DMS 273 treated with DMSO at 0.1 percent for 48 hours (cell line): ENCODE data around the gene MYBBP1A.
A peak's percentile ranks its signal among the peaks of the same experiment; 100 is the strongest.

Experiments
- DNase-seq: peaks from one replicate; lab custom pipeline; 2025; lab: John Stamatoyannopoulos, UW

The MYBBP1A gene

DNA sequence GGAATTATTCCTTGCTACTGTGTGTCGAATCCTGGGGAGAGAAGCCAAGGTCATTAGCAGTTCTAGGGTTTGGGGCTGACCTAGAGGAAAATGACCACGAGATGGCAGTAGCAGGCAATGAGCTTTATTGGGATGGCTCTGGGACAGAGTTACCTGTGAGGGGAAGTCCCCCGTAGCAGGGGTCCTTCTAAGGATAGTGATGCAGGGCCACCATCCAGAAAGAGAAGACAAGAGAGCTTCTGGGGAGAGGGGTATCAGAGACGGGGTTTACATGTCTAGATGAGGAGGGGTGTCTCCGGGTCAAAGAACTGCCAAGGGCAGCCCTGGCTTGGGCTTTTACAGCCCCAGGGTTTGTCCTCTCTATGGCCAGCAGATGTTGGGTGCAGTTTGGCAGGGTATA lies 11.6 kb upstream of the MYBBP1A start:
- no peak for DNase-seq

DNA sequence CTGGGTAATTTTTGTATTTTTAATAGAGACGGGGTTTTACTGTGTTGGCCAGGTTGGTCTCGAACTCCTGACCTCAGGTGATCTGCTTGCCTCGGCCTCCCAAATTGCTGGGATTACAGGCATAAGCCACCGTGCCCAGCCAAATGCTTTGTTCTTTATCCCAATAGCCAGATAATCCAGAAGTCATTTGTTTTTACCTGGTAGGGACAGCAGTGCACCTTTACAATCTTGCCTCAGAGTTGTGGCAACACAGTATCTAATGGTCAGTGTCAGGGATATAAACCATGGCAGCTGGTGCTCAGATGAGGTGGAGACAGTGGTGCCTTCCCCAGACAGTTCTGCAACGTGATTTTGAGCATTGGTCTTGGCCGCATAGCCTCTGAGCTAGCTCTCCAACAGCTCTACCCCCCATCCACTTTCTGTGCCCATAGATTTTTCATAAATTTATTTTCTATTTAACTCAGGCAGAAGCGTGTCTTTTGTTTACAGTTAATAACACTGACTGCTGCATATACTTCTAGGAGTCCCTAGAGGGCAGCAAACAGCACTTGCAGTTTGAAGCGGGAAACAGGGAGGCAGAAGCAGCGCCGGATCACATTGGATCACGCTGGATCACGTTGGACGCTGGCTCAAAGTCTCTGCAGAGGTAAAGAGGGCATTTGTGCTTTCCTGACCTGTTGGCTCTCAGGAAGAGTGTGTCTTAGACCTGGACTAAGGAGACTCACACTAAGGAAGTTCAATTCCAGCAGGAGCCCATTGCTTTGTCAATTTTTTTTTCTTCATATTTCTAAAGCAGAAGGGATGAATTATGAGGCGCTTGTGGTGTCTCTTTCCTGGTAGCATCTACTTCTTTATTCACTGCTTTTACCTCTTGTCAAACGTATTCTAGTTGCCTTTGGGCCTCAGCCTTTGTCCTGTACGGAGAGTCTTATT lies 10.3 kb upstream of the MYBBP1A start:
- peak; percentile 49 for DNase-seq

DNA sequence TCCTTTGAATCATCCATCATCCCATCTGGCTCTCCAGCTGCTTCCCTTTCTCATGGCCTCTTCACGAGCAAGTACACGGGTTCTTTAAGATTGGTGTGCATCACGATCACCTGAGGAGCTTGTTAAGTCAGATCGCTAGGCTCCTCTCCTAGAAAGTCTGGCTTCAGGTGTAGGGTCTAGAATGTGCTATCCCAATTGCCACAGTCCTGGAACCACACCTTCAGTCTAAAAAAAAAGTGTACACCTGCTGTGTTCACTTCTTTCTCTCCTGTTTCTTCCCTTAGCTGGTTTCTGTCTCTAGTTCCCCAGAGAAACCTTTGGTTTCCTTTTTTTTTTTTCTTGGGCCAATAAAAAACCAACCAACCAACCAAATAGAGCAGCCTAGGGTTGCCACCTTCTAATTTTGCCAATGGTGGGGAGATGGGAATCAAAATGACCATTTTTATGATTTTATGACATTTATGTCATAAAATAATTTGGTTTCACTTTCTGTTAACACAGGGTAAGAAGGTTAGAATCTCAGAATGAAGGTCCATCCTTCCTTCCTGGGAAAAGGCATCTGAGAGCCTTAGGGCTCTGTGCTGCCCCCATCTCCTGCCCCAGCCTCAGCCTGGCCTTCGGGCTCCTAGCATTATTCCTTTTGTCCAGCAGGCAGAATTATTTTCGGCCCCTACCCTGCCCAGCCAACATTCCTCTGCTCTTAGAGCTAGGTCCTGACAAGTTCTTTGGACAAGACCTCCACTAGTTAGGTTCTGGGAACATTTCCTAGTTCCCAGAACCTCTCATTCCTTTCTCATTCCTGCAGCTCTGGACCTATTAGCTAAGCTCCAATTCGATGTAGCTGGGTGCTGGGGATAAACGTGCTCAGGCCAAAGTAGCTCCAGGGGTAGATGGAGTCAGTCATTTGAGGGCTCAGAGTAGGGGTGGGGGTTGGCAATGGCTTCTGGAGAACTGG lies 7.1 kb upstream of the MYBBP1A start:
- DNase-seq: no peak

DNA sequence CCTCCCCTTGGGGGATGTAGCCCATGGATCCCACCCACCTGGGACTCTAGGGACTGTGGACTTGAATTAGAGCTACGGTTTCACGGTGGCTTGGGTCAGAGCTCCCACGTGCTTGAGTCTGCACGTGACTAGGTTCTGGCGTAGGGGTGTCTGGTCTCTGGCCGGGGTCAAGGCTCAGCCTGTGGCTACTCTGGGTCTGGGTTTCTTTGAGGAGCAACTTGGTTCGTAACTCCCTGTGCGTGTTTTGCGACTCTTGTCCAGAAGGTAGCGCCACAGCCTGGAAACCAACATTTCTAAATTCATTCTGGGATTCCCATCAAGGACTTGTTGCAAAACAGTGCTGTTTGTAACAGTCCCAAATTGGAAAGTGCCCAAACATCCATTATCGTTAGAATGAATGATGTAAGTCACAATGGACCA lies 5.7 kb upstream of the MYBBP1A start:
- no peak for DNase-seq

DNA sequence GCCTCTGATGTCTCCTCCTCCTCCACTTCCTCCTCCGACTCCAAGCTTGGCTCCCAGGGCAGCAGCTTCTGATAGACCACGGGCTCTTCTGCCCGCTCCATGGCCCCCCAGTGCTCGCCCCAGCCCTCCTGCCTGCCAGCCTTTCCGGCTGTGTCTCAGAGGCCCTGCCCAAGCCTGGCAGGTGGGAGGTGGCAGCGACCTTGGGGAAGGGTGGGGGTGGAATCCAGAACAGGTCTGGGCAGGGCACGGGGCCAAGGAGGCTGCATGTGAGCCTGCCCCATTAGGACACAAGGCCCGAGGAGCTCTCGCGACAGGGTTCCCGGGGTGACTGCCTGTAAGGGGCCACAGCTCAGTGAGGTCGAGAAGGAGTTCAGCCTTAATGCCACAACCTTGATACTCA lies 5.2 kb upstream of the MYBBP1A start, which contains the start of gene GGT6:
Gene GGT6 (minus strand): TSS at position 157 of the 400 bp plus-strand sequence. CDS start 56 bp downstream, at position 101.
- DNase-seq: no peak

DNA sequence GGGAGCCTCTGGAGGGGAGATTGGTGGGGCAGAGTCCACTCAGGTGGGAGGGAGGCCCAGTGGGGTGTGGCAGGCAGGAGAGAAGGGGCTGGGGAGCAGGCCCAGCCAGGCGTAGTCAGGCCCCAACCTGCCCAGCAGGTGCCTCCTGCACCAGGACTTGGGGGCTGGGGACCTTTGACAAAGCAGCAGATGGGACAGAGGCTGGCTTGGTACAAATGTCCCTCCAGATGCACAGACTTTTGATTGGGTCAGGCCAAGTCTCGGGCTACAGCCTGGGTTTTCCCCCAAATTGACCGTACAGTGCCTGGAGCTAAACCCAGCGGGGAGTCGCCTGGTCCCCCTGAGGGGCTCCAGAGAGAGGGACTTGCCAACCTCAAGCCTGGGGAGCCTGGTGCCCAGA lies 4.8 kb upstream of the MYBBP1A start:
- DNase-seq: no peak

DNA sequence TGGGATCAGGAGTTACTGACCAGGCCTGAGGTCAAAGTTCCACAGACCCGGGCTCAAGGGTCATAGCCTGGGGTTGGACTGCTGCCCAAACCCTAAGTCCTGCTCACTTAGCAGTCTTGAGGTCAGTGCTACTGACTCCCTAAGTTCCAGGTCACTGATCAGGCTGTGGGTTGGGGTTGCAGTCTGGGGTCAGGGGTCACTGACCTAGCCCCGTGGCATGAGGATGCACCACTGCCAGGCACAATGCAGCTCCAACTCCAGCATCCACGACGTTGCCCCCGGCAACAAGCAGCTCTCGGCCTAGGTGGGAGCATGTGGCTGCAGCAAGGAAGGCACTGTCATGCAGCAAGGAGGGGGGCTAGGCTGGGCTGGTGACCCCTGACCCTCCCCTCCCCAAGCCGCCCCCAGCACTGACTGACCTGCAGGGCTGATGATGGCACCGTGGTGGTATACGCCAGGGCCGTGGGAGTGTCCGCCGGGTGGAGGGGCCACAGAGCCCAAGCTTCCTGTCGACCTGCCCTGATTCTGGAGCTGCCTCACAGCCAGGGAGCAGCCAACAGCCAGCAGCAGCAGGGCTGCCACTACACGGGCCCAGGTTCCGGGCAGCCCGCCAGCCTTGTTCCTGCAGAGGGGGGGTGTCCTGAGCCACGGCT lies 4.1 kb upstream of the MYBBP1A start:
- DNase-seq: no peak

DNA sequence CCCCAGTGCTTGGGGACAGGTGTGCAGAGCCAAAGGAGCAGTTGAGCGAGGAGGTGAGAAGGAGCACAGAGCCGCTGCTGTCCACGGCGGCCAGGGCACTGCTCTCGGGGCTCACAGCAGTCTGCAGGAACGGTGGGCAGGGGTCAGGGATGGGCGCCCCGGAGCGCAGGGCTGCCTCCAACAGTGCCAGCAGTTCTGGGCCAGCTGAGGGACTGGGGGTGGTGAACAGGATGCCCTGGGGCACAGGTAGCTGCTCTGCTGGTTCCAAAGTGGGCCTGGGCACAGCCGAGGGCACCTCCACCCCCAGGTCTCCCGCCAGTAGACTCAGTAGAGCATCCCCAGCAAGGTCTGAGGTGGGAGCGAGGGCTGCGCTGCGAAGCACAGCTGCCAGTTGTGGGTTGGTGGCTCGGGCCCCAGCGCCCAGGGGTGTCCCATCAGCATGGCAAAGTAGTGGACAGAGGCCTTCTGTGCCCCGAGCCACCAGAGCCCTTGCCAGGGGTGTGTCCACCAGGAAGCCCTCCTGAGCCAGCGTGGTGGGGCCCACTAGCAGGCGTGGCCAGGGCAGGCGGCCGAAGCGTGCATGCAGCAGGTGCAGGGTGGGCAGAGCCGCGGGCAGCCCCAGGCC lies 3.3 kb upstream of the MYBBP1A start:
- no peak for DNase-seq

DNA sequence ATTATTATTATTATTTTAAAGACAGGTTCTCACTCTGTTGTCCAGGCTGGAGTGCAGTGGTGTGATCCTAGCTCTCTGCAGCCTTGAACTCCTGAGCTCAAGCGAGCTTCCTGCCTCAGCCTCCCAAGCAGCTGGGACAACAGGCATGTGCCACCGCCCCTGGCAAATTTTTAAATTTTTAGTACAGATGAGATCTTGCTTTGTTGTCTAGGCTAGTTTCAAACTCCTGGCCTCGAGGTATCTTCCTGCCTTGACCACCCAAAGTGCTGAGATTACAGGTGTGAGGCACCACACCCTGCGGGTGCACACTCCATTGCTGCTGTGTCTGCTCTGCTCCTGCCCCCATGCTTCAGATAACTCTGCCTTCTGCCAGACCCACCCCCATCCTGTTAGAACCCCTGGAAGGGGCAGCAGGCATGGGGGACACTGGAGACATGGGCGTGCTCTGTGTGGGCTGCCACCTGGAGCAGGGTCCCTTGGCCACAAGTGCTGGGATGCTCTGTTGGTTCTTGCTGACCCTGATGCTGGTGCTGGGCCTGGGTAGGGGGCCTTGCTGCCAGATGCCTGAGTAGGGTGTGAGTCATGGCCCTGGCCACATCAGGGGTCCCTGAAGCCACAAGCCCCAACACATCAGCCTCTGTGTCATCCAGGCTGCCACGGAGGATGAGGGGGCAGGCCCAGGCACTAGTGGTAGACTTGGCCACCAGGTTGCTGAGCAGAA lies 2.6 kb upstream of the MYBBP1A start:
- no peak for DNase-seq

DNA sequence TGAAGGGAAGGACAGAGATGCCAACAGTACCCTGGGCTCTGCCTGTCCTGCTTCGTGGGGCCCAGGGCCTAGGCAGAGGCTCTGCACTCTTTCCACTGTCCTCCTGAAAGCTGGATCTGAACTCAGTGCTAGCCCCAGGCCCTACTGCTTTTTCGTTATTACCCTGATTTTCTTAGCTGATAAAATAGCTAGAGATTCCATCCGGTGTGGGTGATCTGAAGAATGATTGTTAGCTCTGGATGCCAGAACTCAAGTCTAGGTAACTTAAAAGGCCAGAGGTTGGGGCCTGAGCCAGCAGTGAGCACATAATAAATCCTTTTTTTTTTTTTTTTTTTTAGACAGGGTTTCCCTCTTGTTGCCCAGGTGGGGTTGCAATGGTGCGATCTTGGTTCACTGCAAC lies 1.8 kb upstream of the MYBBP1A start:
- DNase-seq: no peak

DNA sequence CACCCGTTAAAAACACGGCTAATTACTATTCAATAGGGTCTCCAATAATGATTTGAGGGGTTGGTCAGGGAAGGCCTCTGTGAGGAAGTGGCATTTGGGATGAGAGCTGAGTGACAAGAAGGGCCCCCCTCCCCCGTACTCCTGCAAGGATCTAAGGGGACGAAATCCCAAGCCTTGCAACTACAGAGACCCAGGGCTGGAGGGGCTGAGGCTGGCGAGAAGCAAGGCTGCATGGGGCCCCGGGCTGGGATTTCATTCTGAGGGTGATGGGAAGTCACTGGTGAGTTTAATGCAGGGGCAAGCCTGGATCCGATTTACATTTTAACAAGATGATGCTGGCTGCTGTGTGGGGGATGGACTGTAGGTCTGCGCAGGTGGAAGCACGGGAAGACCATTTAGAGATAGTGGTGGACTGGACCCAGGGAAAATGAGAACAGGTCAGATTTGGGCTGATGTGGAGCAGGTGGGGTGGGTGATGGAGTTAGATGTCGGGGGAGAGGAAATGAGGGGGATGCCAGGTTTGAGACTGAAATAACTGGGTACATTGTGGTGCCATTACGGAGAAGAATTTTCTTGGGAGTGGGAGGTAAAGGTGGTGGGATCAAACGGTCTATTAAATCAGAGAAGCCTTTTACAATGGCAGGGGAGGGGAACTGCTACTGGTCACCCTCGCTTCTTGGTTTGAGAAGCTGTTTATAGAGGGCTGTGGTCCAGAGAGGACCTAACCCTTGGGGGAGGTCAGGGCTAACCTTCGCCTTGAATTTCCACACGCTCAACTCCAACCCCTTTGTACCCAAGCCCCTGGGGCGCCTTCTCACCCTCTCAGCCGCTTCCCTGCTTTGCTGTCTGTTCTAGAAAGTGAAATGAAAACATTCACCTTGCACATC lies 932 bp upstream of the MYBBP1A start:
- no peak for DNase-seq

DNA sequence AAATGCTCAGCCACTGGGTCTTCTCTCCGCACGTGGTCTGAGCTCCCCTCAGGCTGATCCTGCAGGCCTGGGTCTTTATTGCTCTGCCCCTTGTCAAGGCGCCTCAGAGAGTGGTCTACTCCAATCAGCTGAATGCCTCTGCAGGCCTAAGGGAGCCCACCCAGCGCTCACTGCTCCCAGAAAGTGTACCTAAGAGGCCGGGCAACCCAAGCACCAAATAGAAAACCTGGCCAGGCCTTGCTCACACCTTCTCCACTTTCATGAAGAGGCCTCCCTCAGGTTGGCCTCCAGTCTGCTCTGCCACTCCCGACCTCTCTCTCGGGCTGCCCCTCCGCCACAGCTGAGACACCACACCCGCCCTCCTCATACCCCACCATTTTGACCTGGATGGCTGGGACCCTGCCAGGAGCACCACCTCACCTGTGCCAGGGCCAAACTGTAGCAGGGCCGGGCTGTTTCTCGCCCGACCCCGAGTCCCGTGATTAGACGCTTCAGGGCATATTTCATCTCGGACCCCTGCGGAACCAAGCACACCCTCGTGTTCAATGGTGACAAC lies 665 bp downstream of the MYBBP1A start:
- DNase-seq: no peak

DNA sequence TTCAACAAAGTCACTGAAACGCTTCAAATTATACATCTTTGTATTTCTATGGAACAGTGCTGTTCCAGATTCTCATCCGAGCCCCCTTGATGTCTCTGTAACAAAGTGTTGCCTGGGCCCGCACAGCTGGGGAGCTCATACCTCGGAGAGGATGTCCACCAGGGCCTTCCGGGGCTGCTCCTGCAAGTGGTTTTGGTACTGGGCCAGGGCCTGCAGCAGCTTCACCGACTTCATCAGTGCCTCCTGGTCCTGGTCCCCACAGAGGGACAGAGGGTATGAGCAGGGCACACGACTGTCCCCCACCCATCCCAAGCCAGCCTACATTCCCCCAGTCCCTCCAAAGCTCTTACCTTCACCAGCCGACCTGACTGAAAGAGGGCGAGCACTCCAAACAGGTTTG lies 1.5 kb downstream of the MYBBP1A start:
- no peak for DNase-seq

DNA sequence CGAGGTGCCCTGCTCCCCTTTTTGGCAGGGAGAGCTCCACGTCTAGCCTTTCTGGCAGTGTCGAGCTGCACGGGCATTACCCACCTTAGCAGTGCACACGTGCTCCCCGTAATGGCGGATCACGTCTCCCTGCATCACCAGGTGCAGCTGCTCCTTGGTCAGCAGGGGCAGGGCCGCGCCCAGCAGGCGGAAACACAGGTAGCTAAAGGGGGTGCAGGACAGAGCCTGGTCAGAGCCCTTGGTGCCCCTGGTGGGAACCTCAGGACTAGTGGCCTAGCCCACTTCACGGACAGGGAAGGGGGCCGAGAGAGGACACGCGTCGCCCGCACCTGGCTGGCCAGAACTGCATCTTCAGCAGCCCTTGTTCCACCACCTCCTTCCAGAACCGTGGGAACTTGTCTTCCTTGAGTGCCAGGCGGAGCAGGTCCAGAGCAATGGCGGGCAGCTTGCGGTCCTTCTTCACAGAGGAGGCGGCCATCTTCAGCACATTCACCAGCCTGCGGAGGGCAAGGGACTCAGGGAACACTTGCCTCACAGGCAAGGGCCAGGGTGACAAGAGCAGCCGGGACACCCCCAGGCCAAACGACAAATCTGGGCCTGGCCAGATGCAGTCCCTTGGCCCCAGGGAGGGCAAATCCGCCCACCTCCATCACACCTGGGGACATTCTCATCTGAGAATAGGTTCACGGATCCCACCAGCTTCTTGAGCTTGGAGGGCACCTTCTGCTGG lies 3.2 kb downstream of the MYBBP1A start:
- DNase-seq: no peak

DNA sequence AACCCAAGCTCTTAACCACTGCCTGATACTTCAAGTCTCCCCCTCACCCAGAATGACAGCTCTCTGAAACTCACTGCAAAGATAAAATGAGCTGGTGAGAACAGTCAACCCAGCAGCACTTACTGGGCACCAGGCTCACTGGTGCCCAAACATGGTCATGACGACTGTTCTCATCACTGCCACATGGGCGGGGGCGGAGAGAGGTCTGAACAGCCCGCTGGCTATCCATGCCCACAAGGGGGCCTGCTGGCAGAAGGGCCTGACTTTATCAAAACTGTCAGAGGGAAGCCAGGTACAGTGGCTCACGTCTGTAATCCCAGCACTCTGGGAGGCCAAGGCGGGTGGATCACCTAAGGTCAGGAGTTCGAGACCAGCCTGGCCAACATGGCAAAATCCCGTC lies 4.0 kb downstream of the MYBBP1A start:
- DNase-seq: no peak

DNA sequence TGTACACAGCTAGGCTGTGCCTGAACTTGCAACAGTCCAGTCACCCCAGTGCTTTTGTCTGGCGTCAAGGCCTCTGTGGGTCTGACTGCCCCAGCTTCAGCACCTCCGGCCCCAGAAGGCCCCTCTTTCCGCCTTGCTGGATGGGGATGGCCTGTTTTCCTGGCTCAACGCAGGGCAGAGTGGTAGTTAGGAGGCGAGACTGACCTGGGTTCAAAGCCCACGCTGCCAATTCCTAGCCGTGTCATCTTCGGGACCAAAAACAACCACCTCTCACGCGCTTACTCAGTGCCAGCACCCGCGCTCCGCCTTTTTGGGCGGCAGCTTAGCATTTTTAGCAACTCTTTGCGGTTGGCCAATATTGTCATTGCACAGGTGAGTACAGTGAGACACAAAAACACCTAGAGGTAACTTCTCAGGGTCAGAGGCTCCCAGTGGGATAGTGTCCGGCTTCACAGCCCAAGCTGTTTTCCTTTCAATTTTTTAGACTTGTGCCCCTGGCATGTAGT lies 4.6 kb downstream of the MYBBP1A start:
- DNase-seq: no peak

DNA sequence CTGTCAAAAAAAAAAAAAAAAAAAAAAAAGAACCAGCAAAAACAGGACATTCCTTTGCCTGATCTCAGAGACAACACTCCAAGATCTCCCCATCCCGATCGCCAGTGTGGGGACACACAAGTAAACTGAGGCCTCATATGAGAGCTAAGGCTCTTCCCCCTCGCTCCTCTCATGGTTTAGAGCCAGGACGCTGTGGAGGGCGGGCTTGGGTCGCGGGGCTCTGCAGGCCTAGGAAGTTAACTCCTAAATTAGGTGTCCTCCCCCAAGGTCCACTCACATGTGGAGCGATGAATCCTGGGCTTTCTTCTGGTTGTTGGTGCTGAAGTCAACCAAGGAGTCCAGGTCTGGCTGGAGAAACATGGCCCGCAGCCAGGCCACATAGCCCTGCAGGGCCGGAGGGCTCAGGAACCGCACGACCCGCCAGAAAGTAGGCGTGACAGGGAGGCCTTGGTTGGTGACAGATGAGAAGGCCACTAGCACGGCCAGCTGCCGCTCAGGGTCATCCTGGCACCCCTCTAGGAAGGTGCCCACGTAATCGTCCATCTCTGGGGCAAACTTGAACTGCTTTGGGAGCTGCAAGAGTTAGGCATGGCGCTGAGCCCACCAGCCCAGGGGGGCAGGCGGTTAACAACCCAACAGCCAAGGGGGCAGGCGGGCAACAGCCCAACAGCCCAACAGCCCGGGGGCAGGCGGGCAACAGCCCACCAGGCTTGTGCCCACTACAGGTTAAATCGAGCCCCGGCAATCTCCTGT lies 5.2 kb downstream of the MYBBP1A start:
- no peak for DNase-seq
